HG02852 (cell line): ENCODE data around the gene GPR162.

Experiments
- ATAC-seq: cut with Tn5 transposase; IDR thresholded peaks from one replicate; pipeline ENCODE4 v1.9.1; 2021; ENCODE audit warnings: mild to moderate bottlenecking, moderate library complexity; ENCODE audit not compliant: unreplicated experiment

The GPR162 gene

GRCh38 chr12:6834254-6834653, 12.6 kb downstream of the GPR162 start:
- ATAC-seq, result no peak

DNA sequence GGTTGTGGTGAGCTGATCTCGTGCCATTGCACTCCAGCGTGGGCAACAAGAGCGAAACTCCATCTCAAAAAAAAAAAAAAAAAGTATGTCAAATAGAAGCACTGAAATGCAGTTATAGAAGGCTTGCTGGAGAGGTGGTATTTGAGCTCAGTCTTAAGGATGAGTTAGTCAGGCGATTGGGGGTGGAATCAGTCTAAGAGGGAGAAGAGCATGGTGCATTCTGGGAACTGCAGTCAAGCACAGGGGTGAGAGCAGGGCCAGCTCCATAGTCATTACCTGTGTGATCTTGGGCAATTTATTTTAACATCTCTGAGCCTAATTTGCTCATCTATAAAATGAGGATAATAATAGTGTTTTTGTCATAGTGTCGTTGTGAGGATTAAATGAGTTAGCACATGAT, 13.3 kb downstream of the GPR162 start:
- no peak for ATAC-seq

DNA sequence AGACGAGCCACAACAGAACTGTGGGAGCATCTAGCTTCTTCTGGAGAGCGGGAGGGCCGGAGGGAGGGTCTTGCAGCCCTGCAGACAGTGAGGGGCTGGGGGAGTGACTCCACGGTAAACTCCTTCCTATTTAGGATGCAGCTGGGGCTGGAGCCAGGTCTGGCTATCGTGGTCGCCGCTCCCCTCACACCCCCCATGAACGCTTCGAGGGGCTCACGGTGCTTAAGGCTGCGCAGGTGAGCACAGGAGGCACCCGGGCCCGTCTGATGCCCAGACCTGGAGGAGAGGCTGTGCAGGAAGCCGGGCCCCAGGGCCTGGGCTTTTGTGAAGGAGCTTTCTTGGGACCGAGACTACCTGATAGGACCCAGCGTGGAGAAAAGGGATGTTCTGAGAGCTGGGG, 15.2 kb downstream of the GPR162 start:
- ATAC-seq, result no peak

- no peak for ATAC-seq
Measured at GRCh38 chr12:6837370-6838060, 15.9 kb downstream of the GPR162 start.

DNA sequence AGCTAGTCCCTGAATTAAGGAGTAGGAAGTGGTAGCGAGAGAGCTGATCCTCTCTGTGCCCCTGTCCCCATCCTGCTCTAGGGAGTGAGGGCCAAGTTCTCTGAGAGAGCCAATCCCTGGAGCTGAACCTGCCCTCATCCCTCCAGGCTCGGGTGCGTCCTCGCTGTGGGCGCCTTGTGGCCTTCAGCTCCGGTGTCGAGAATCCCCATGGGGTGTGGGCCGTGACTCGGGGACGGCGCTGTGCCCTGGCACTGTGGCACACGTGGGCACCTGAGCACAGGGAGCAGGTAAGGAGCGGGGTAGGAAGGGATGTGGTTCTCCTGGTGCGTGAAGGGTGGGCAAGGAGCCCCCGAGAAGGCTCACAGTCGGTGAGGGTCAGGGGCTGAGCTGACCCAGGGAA, 17.2 kb downstream of the GPR162 start:
- no peak for ATAC-seq

GRCh38 chr12:6839482-6840201, 18.0 kb downstream of the GPR162 start:
- ATAC-seq, result peak; percentile 87

GRCh38 chr12:6840330-6840729, 18.7 kb downstream of the GPR162 start:
- no peak for ATAC-seq

GRCh38 chr12:6840761-6841515, 19.3 kb downstream of the GPR162 start, which contains the start of gene GNB3:
Gene GNB3 (plus strand): TSS chr12:6840925. CDS start chr12:6841288, 363 bp downstream.
- no peak for ATAC-seq

DNA sequence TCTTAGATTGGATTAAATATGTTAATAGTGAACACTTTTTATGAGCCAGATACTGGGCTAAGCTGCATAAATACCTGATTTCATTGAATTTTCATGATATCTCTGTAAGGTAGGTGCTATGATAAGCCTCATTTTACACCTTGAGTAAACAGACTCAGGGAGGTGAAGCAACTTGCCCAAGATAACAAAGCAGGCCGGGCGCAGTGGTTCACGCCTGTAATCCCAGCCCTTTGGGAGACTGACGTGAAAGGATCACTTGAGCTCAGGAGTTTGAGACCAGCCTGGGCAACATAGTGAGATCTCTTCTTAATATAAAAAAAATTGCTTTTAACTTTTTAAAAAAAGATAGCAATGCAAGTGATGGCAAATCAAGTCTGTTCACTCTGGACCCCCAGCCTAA, 20.5 kb downstream of the GPR162 start:
- no peak for ATAC-seq

GRCh38 chr12:6843118-6843902, 21.7 kb downstream of the GPR162 start:
- no peak for ATAC-seq

- ATAC-seq, result no peak
Measured at GRCh38 chr12:6845395-6845794, 23.8 kb downstream of the GPR162 start.

GRCh38 chr12:6846316-6846869, 24.8 kb downstream of the GPR162 start:
- no peak for ATAC-seq

GRCh38 chr12:6847676-6848075, 26.1 kb downstream of the GPR162 start:
- ATAC-seq, result no peak

GRCh38 chr12:6849427-6849826, 27.8 kb downstream of the GPR162 start:
- ATAC-seq, result no peak

GRCh38 chr12:6849976-6850560, 28.4 kb downstream of the GPR162 start:
- ATAC-seq, result no peak

GRCh38 chr12:6850796-6851152, 29.2 kb downstream of the GPR162 start:
- ATAC-seq, result no peak

- ATAC-seq, result peak; percentile 49
Measured at GRCh38 chr12:6851153-6851920, 29.7 kb downstream of the GPR162 start, which contains the start of gene CDCA3. Gene CDCA3 (minus strand): TSS chr12:6851286. CDS start chr12:6850952, 334 bp downstream.

DNA sequence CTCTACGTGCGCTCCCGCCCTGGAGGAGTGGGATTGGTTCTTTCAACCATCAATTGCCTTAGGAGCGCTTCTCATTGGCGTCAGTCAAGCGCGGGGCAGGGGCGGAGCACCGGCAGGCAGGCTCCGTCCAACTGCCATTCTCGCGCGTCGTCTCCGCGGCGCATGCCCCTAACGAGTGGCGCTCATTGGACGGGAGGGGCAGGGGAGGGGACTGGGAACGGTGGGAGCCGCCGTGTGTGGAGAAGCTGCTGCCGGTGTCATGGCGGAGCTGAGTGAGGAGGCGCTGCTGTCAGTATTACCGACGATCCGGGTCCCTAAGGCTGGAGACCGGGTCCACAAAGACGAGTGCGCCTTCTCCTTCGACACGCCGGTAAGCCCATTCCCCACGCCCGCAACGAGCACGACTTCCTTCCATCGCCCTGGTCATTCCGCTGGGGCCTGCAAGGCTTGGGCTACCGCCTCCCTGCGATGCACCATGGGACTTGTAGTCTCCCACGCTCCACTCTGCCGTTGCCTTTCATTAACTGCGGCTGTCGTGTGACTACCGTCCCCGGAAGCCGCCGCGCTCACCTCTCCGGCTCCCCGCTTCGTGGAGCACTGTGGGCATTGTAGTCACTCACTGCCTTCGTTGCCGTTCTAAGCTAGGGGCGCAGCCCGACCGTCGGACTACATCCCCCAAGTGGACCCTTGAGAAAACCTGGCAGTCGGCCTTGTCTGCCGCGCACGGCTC, 30.5 kb downstream of the GPR162 start, which contains the start of gene USP5:
Gene USP5, plus strand, starts transcription at position 230 of the 730 bp plus-strand sequence. Its CDS starts 30 bp downstream, at position 260.
- ATAC-seq, result peak; percentile 70
